Measurements from ENCODE around the gene EFCAB6. TPM values are rescaled to one million over a fixed set of nuclear protein-coding genes. Genes with fewer than 3 reads are reported as not detected.

EFCAB6 gene
- total and polyA plus RNA-seq, 10 of the 15 experiments (the other 5 are each of a cell fraction or from before 2014, with no cell fraction given) = 0.05 to 0.42 (median 0.19) TPM

GRCh38 chr22:43749473-43749872 is 62.6 kb downstream of the EFCAB6 start (continued):
- TF ChIP-seq CHD2 (IDR thresholded peaks at IDR 0.05; ENCODE audit: borderline replicate concordance, low read depth, low read length) (no peak), EP300 (IDR thresholded peaks at IDR 0.05; ENCODE audit: borderline replicate concordance in 1 of 2, control insufficient read depth in 1 of 2, low read depth in 2 of 2, low read length in 2 of 2) (no peak), STAT3 (IDR thresholded peaks at IDR 0.05; ENCODE audit: low read depth, low read length) (no peak), ATF2 (IDR thresholded peaks at IDR 0.05; ENCODE audit: low read length) (no peak), RUNX3 (IDR thresholded peaks at IDR 0.05; ENCODE audit: low read length) (no peak), TCF12 (IDR thresholded peaks at IDR 0.05; ENCODE audit: low read depth, low read length) (no peak)

GRCh38 chr22:43747877-43748276 is 64.2 kb downstream of the EFCAB6 start:
- no peaks in the 10 kb centered on the region for H3K9me3 ChIP-seq (replicated peaks; ENCODE audit: control insufficient read depth, insufficient read depth, low read length)
- no peaks in the 10 kb centered on the region for H3K4me1 ChIP-seq (ENCODE audit: control insufficient read depth, insufficient read depth, low read length)
- no peaks in the 10 kb centered on the region for H3K36me3 ChIP-seq (ENCODE audit: control insufficient read depth in 2 of 2, insufficient read depth in 2 of 2, low read length in 1 of 2)
- no peaks in the 10 kb centered on the region for H3K79me2 ChIP-seq (ENCODE audit: control insufficient read depth, insufficient read depth, low read length)
- DNase-seq (ENCODE audit: low read depth, low spot score) = no peak
- CTCF ChIA-PET = interaction anchor here (1.6 kb wide), 1 partner anchor 137 kb away, joined by 4 read pairs; no protein-coding TSS in a partner anchor
- no peak overlapping the region for H3K4me2 ChIP-seq (ENCODE audit: control insufficient read depth, insufficient read depth)
- H3K27me3 ChIP-seq (replicated peaks in 1 of 2; ENCODE audit: control insufficient read depth in 2 of 2, insufficient read depth in 2 of 2, low read length in 1 of 2) = no peaks in the 10 kb centered on the region
- FAIRE-seq = no peak
- BruUV-seq (replicated peaks) = no TSS peak
- H2AFZ ChIP-seq (ENCODE audit: control insufficient read depth, low read depth, low read length) = no peak overlapping the region
- TF ChIP-seq BRCA1 (IDR thresholded peaks at IDR 0.05; ENCODE audit: low read depth, low read length) (no peak), ZNF384 (IDR thresholded peaks at IDR 0.05; ENCODE audit: borderline replicate concordance, low read depth, low read length) (no peak), ZNF217 (IDR thresholded peaks at IDR 0.05) (no peak), SMC3 (IDR thresholded peaks at IDR 0.05; ENCODE audit: borderline replicate concordance, low read length) (peak; percentile 36; the same call in 1 of the 2 replicates), NR2C2 (IDR thresholded peaks at IDR 0.05; ENCODE audit: borderline replicate concordance, control insufficient read depth, insufficient read length, low read depth) (no peak), FOXK2 (IDR thresholded peaks at IDR 0.05) (no peak), CTCF (IDR thresholded peaks at IDR 0.05 in 2 of 3, conservative IDR thresholded peaks at IDR 0.05 in 1 of 3; ENCODE audit: control insufficient read depth in 2 of 3, extremely low read depth in 1 of 3, insufficient read depth in 1 of 3, low read depth in 3 of 3, low read length in 3 of 3) (peak; percentile 11 to 34 (median 12); a peak in 2 of 6 replicates), RAD21 (IDR thresholded peaks at IDR 0.05; ENCODE audit: insufficient read depth, low read depth, low read length) (peak; percentile 57)
- in situ Hi-C loops (cut with MboI) = no loop called here
- SMC1A ChIA-PET (ENCODE audit: uncharacterized antibody, unreplicated experiment) = no interaction called here
- intact Hi-C loops (cut with micrococcal nuclease; ENCODE audit: unreplicated experiment) = loop anchor here (10.0 kb wide), 1 partner anchor 137 kb away; no protein-coding TSS in a partner anchor
- no peak overlapping the region for H3K27ac ChIP-seq (ENCODE audit: control insufficient read depth, insufficient read depth)
- POLR2A ChIA-PET = interaction anchor here (0.6 kb wide), 1 partner anchor 227 kb away, joined by 8 read pairs; no protein-coding TSS in a partner anchor
- H3K4me3 ChIP-seq = no peak overlapping the region
- H3K9ac ChIP-seq (ENCODE audit: control insufficient read depth, insufficient read depth, low read length) = no peak overlapping the region
- no peaks in the 10 kb centered on the region for H4K20me1 ChIP-seq (ENCODE audit: control insufficient read depth, insufficient read depth)
- RAD21 ChIA-PET (ENCODE audit: unreplicated experiment) = no interaction called here
- no peak for ATAC-seq
- WGBS (ENCODE audit: insufficient coverage, insufficient replicate concordance, low lambda C conversion rate, missing lambda C conversion rate) = 48% methylated on average over 6 of the region's 6 CpGs

All from GM12878 (cell line).